NT2/D1 (cell line): Measurements from ENCODE around the gene GOT1.

Experiments used
- SUZ12 ChIP-seq: IDR thresholded peaks from 2 replicates; pipeline ENCODE4 v1.6.1; 2011; ENCODE audit not compliant: insufficient read length, insufficient read depth; ENCODE audit errors: extremely low read depth
- YY1 ChIP-seq: IDR thresholded peaks from 2 replicates; pipeline ENCODE4 v1.6.1; 2011; ENCODE audit not compliant: insufficient read length, insufficient read depth
- ZNF274 ChIP-seq: IDR thresholded peaks from 2 replicates; pipeline ENCODE4 v1.6.1; 2011; ENCODE audit warnings: mild to moderate bottlenecking, low read depth, low read length

DNA sequence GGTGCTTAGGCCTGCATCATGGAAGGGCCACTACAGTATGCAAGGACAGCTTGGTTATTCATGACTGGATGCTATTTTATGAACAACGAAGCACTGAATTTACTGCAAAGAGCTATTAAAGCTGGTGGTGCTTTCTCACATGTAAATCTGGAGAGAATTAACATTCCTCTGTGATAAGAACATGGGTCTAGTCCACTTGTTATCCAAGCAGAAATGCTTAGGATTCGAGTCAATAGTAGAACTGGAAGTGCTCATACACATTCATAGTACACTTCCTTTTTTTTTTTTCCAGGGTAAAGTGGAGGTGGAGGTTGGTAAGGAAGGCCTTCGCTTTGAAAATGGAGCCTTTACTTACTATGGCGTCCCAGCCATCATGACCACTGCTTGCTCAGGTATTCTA, 66.3 kb downstream of the GOT1 start:
- TF ChIP-seq ZNF274, result no peak
- TF ChIP-seq YY1, result no peak
- TF ChIP-seq SUZ12, result no peak
